NCI-H1417 treated with DMSO at 0.1 percent for 48 hours (cell line): ENCODE data around the gene IP6K3.
A peak's percentile ranks its signal among the peaks of the same experiment; 100 is the strongest.

Source experiments
- DNase-seq: peaks from one replicate; lab custom pipeline; 2025; lab: John Stamatoyannopoulos, UW

IP6K3 gene

GRCh38 chr6:33759887-33760629 lies 13.4 kb upstream of the IP6K3 start:
- DNase-seq = no peak

GRCh38 chr6:33758815-33759216 lies 12.1 kb upstream of the IP6K3 start:
- no peak for DNase-seq

- DNase-seq = no peak
Measured at GRCh38 chr6:33757906-33758305, 11.2 kb upstream of the IP6K3 start.

DNA sequence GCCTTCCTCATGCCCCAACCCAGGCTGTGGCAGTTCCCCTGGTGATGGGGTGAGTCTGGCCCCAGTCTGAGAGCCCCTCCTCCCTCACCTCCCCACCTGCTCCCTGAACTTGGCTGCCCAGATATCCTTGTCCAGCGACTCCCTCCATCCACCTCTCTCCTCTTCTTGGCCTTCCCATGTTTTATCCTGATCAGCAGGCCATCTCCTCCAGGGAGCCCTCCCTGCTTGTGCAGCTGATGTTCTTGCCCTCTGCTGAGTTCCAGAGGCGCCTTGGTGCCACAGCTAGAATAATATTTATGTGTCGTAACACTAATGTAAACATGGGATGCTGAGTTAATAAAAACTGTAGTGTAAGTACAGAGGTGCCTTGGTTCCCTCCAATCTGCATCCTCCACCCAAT lies 10.4 kb upstream of the IP6K3 start:
- no peak for DNase-seq

GRCh38 chr6:33756211-33756954 lies 9.7 kb upstream of the IP6K3 start:
- DNase-seq = no peak

GRCh38 chr6:33755070-33755869 lies 8.6 kb upstream of the IP6K3 start:
- peak; percentile 25 for DNase-seq

DNA sequence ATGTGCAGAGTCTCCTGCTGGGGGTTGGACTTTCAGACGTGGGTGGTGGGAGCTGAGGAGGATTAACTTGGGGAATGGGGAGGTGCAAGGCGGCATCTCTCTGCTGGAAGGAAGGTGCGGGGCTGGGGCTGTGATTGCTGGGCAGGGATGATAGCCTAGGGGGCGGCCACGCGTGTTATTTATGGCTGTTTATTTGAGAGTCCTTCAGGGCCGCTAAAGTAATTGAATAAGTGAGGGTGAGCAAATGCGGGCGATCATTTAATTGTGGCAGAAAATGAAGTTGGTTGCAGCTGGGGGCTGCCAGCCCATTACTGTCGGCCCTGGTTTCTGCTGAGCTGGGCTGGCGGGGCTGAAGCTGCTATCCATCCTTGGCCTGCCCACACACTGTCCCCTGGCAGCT lies 7.5 kb upstream of the IP6K3 start:
- DNase-seq = no peak

GRCh38 chr6:33752646-33753015 lies 5.9 kb upstream of the IP6K3 start:
- no peak for DNase-seq

GRCh38 chr6:33751771-33752645 lies 5.3 kb upstream of the IP6K3 start:
- DNase-seq = no peak

DNA sequence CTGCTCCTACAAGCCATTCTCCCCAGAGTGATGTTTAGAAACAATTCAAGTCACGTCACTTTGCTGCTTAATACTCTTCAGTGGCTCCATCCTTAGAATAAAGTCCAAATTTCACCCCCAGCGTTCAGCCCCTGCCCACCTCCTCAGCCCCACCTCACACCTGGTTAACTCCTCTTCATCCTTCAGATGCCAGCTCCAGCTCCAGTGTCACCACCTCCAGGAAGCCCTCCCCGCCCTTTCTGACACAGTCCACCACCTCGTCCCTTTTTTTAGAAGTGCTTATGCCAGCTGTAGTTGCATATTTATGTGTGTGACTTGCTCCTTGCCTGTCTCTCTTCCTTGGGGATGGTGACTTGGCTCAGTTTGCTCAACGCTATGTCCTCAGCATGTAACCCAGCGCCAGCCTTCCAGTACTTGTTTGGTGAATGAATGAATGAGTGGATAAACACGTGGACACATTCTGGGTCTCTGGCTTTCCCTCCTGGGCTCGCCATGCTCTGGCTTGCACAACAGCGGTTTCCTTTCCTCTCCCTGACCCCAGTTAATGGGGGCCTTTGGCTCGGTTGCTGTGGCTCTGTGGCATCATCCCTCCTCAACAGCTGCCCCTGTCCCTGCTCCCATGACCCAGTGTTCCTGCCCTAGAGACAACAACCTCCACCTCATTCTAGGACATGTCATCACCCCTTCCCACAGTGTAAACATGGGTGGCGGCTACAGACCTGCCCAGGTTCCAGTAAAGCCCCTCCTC lies 3.7 kb upstream of the IP6K3 start:
- DNase-seq = no peak

GRCh38 chr6:33749401-33749800 lies 2.7 kb upstream of the IP6K3 start:
- DNase-seq = no peak

GRCh38 chr6:33748841-33749240 lies 2.1 kb upstream of the IP6K3 start:
- no peak for DNase-seq

- DNase-seq = no peak
Measured at GRCh38 chr6:33747823-33748222, 1.1 kb upstream of the IP6K3 start.

DNA sequence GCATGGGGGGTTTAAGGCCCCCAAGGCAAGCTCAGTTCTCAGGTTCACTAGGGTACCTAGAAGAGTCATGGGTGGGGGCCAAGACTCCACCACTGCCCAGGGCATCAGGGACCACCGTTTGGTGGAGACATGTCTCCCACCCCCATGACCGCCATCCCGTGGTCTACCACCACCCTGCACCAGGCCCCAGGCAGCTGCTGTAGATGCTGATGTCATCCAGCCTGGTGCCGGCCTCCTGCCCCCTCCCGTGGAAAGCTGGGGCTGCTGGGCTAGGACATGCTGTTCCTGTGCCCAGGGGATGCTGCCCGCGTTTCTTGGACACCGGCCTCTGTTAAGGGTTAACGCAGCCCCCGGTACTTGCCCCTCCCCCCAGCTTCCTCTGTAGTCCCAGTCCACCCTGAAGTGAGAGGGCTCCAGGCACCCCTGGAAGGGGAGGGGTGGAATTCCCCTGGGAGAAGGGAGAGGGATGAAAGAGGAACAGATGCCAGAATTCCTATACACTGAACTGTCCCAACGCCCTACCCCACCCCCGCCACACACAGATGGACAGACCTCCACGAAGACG lies 587 bp downstream of the IP6K3 start:
- DNase-seq = no peak

DNA sequence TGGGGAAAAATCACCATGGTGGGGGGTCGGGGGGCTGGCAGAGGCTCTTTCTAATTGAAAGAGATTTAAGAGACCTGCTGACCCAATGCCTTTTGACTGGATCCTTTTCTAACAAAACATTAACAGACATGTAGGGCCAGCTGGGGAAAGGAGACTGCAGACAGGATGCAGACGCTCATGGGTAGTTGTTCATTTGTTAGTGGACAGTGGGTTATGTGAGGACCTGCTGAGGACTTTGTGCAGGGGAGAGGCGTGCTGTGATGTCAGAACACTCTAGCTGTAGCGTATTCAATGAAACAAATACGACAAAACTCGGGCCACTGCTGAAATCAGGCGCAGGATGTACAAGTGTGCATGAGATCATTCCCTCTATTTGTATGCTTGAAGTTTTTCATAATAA lies 1.2 kb downstream of the IP6K3 start:
- DNase-seq = no peak

- DNase-seq = no peak
Measured at GRCh38 chr6:33744895-33745546, 1.7 kb downstream of the IP6K3 start.

DNA sequence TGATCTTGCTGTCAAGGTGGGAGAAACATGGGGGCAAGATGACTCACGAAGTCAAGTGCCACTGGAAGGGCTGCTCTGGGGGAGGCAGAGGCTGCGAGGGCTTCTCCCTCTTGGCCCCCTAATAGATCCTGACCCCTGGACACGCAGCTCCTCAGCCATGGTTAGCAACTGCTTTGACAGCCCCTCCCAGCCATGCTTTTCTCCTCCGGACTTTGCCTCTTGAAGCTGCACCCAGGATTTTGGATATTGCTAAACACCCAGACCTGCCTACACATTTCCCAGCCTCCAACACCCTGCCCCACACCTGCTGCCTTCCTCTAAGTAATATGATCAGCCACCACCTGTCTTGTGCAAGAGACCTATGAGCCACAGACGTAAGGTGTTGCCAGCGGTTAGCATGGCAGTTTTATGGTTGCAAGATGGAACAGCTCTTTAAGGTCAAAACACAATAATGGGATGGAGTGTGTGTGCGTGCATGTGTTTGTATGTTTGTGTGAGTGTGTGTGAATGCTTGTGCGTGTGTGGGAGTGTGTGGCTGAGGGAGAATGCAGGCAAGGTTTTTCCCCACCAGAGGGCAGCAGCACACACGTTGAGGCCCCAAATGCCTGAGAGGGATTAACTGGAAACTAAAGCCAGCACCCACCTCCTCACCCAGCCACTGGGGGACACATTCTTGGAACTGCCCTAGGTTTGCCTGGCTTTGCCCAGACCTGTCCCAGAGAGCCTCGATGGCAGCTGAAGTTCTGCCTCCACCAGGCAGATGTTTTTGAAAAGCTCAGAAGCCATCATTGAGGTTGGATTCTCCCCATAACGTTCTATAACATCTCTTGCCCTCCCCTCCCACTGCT lies 2.5 kb downstream of the IP6K3 start:
- DNase-seq = peak; percentile 49

DNA sequence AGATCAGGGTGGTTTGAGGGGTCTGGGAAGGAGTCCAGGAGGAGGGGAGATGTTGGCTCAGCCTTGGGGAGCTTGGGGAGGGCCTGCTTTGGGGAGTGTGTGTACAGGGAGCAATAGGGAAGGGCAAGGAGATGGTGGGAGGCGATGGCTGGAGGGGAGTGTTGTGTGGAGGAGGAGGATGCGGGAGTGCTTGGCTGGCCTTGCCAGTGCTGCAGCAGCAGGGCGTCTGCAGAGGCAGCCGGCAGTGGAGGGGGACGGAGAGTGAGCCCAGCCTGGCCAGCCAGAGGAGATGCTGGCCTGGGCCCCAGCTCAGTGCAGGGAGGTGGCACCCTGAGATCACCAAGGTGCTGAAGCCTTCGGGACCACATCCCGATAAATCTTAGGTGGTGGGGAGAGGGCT lies 3.9 kb downstream of the IP6K3 start:
- DNase-seq = no peak

DNA sequence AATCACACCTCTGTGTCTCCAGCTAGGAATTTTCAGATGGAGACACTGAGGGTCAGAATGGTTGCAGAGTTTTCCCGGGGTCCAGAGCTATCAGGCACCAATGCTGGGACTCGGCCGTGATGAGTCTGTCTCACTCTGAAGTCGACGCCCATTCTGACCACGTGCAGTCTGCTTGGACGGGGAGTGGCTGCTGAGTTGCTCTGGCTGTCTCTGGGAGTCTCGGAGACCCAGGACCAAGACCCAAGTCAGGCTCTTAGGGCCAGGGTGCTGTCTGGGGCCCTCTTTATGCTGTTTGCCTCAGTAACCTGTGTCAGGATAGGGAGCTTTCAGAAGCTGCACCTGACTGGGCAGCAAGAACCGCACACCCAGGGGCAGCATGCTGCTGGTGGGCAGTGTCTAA lies 4.6 kb downstream of the IP6K3 start:
- DNase-seq = no peak
